ENCODE data around the gene SLC35G2. TPM values are rescaled to one million over a fixed set of nuclear protein-coding genes. Genes with fewer than 3 reads are reported as not detected.
"Not testable (repeated sequence)": the region's sequence is repeated elsewhere in the genome, so short reads cannot be mapped to it uniquely, and the experiment has no call there.

Gene SLC35G2
- total RNA-seq, 2 donors from 2014 or later = 0.77 to 1.4 TPM

- DNase-seq = no peak
- Mint-ChIP-seq H3K27me3 (ENCODE audit: insufficient read depth) (no peaks in the 10 kb centered on the region), H3K36me3 (ENCODE audit: low read depth) (peaks cover 21% of the 10 kb centered on the region), H3K27ac (peak overlapping the region; percentile 50), H3K4me3 (no peak overlapping the region), H3K4me1 (peaks cover 37% of the 10 kb centered on the region), H3K9me3 (peaks cover 21% of the 10 kb centered on the region)
- no peak for TF ChIP-seq CTCF (conservative IDR thresholded peaks at IDR 0.05)
- H3K9ac ChIP-seq (ENCODE audit: extremely low read depth, low read length, poor library complexity, severe bottlenecking) = no peak overlapping the region
- no peaks in the 10 kb centered on the region for H3K36me3 ChIP-seq (ENCODE audit: control insufficient read depth, insufficient read depth, low read length)
- H3K4me1 ChIP-seq (ENCODE audit: control insufficient read depth, insufficient read depth, low read length) = no peaks in the 10 kb centered on the region
- no peaks in the 10 kb centered on the region for H3K27me3 ChIP-seq (ENCODE audit: control insufficient read depth, insufficient read depth, low read length, poor library complexity, severe bottlenecking)
- no peak overlapping the region for H3K4me3 ChIP-seq (ENCODE audit: low read length)
- H3K9me3 ChIP-seq (ENCODE audit: control insufficient read depth, low read length) = peaks cover 43% of the 10 kb centered on the region
- WGBS, 2 experiments (ENCODE audit: insufficient coverage in 1 of 2, insufficient read length in 1 of 2) = 95 to 100% methylated on average over 1 to 3 of the region's 3 CpGs
- no peak overlapping the region for H3K27ac ChIP-seq (ENCODE audit: low read depth, low read length)
Observed at GRCh38 chr3:136901391-136901790, 82.5 kb downstream of the SLC35G2 start.

GRCh38 chr3:136902530-136902929 lies 83.6 kb downstream of the SLC35G2 start:
- DNase-seq; H3K27ac Mint-ChIP-seq; H3K36me3 ChIP-seq (ENCODE audit: control insufficient read depth, insufficient read depth, low read length); H3K27ac ChIP-seq (ENCODE audit: low read depth, low read length); H3K27me3 Mint-ChIP-seq (ENCODE audit: insufficient read depth); H3K27me3 ChIP-seq (ENCODE audit: control insufficient read depth, insufficient read depth, low read length, poor library complexity, severe bottlenecking); H3K4me3 ChIP-seq (ENCODE audit: low read length); H3K9ac ChIP-seq (ENCODE audit: extremely low read depth, low read length, poor library complexity, severe bottlenecking); H3K4me1 ChIP-seq (ENCODE audit: control insufficient read depth, insufficient read depth, low read length); H3K4me3 Mint-ChIP-seq: not testable (repeated sequence)
- peaks cover 43% of the 10 kb centered on the region for H3K9me3 ChIP-seq (ENCODE audit: control insufficient read depth, low read length)
- H3K36me3 Mint-ChIP-seq (ENCODE audit: low read depth) = peaks cover 21% of the 10 kb centered on the region
- 85% methylated on average over 1 of the region's 1 CpG; no CpG with 5 or more reads in 1 of the 2 experiments for WGBS, 2 experiments (ENCODE audit: insufficient coverage in 1 of 2, insufficient read length in 1 of 2)
- H3K9me3 Mint-ChIP-seq = peaks cover 21% of the 10 kb centered on the region
- peaks cover 42% of the 10 kb centered on the region for H3K4me1 Mint-ChIP-seq

- H3K4me1 Mint-ChIP-seq = peaks cover 40% of the 10 kb centered on the region
- peaks cover 21% of the 10 kb centered on the region for H3K36me3 Mint-ChIP-seq (ENCODE audit: low read depth)
Observed at GRCh38 chr3:136903899-136904298, 85.0 kb downstream of the SLC35G2 start.

More at GRCh38 chr3:136903899-136904298, 85.0 kb downstream of the SLC35G2 start:
- no peaks in the 10 kb centered on the region for H3K27me3 ChIP-seq (ENCODE audit: control insufficient read depth, insufficient read depth, low read length, poor library complexity, severe bottlenecking)
- no peak overlapping the region for H3K4me3 Mint-ChIP-seq
- peaks cover 21% of the 10 kb centered on the region for H3K9me3 Mint-ChIP-seq
- no peak for DNase-seq
- no peaks in the 10 kb centered on the region for H3K4me1 ChIP-seq (ENCODE audit: control insufficient read depth, insufficient read depth, low read length)
- TF ChIP-seq CTCF (conservative IDR thresholded peaks at IDR 0.05) = no peak
- 46 to 69% methylated on average over 1 of the region's 1 CpG for WGBS, 2 experiments (ENCODE audit: insufficient coverage in 1 of 2, insufficient read length in 1 of 2)
- H3K27me3 Mint-ChIP-seq (ENCODE audit: insufficient read depth) = no peaks in the 10 kb centered on the region
- H3K36me3 ChIP-seq (ENCODE audit: control insufficient read depth, insufficient read depth, low read length) = no peaks in the 10 kb centered on the region
- H3K9ac ChIP-seq (ENCODE audit: extremely low read depth, low read length, poor library complexity, severe bottlenecking) = no peak overlapping the region
- no peak overlapping the region for H3K27ac Mint-ChIP-seq
- H3K27ac ChIP-seq (ENCODE audit: low read depth, low read length) = no peak overlapping the region
- H3K9me3 ChIP-seq (ENCODE audit: control insufficient read depth, low read length) = peaks cover 43% of the 10 kb centered on the region
- no peak overlapping the region for H3K4me3 ChIP-seq (ENCODE audit: low read length)
